Right lobe of liver (tissue), 4 donors: Measurements from ENCODE around the gene DAD1.

ENCODE experiments used
- POLR2A ChIP-seq: fragments of 450-650 bp; IDR thresholded peaks from one replicate; pipeline ENCODE4 v1.6.1; 2017; ENCODE audit warnings: antibody characterized with exemption, mild to moderate bottlenecking
- TF ChIP-seq, protein P1 (sequence below), 4 donors: fragments of 200-600 bp in 3 of 4; fragments of 450-650 bp in 1 of 4; IDR thresholded peaks; one replicate each; pipeline versions ENCODE4 v1.5.1 to v1.8.0; 2016 to 2022; ENCODE audit warnings: antibody characterized with exemption in 4 of 4, mild to moderate bottlenecking in 2 of 4
- donor health status: DM: no; HTN: no; CAD: no.
- donor health status: DM: no; HTN: no; CAD: no.
- donor health status: DM: no; HTN: yes; CAD: no.

DNA sequence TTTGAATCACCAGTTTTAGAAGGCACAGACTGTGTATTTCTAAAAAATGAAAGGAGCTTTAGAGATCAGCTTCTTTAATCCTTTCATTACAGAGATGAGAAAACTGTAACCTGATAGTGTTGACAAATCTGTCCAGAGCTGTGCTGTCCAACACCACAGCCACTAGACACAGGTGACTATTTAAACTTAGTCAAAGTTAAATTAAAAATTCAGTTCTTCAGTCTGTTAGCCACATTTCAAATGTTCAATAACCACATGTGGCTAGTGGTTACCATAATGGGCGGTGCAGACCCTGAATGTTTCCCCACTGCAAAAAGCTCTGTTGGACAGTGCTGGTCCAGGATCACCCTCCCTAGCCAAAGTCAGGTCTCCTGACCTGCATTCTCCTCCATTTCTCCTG, 21.6 kb downstream of the DAD1 start:
- no peak for TF ChIP-seq POLR2A
- TF ChIP-seq, protein P1, sequence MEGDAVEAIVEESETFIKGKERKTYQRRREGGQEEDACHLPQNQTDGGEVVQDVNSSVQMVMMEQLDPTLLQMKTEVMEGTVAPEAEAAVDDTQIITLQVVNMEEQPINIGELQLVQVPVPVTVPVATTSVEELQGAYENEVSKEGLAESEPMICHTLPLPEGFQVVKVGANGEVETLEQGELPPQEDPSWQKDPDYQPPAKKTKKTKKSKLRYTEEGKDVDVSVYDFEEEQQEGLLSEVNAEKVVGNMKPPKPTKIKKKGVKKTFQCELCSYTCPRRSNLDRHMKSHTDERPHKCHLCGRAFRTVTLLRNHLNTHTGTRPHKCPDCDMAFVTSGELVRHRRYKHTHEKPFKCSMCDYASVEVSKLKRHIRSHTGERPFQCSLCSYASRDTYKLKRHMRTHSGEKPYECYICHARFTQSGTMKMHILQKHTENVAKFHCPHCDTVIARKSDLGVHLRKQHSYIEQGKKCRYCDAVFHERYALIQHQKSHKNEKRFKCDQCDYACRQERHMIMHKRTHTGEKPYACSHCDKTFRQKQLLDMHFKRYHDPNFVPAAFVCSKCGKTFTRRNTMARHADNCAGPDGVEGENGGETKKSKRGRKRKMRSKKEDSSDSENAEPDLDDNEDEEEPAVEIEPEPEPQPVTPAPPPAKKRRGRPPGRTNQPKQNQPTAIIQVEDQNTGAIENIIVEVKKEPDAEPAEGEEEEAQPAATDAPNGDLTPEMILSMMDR (IDR thresholded peaks at IDR 0.05), result no peak
